Retinal pigment epithelial cell (primary cell): ENCODE measurements around the gene TRMO.
A peak's percentile ranks its signal among the peaks of the same experiment; 100 is the strongest.
"Not testable (repeated sequence)": the region's sequence is repeated elsewhere in the genome, so short reads cannot be mapped to it uniquely, and the experiment has no call there.

Experiments
- DNase-seq: peaks from one replicate; pipeline ENCODE4 v3.0.0-alpha.2; 2010; ENCODE audit warnings: low read depth
- H3K4me3 ChIP-seq: 2 replicates; pipeline ENCODE4 v1.5.1; 2011; ENCODE audit warnings: mild to moderate bottlenecking, low read length, control low read depth, moderate library complexity
- CTCF ChIP-seq: conservative IDR thresholded peaks from 2 replicates; pipeline ENCODE4 v1.5.1; 2011; ENCODE audit warnings: low read depth, low read length, control low read depth, inconsistent platforms

The TRMO gene

GRCh38 chr9:97954550-97954989, 32.3 kb upstream of the TRMO start:
- peak; percentile 74 for TF ChIP-seq CTCF
- no peak for DNase-seq

GRCh38 chr9:97950873-97951272, 28.6 kb upstream of the TRMO start:
- H3K4me3 ChIP-seq, DNase-seq: not testable (repeated sequence)

More at GRCh38 chr9:97954550-97954989, 32.3 kb upstream of the TRMO start:
- no peak overlapping the region for H3K4me3 ChIP-seq

- not testable (repeated sequence) for H3K4me3 ChIP-seq, DNase-seq
Measured at GRCh38 chr9:97947094-97947493, 24.8 kb upstream of the TRMO start.

- DNase-seq, H3K4me3 ChIP-seq: not testable (repeated sequence)
Measured at GRCh38 chr9:97945470-97945869, 23.2 kb upstream of the TRMO start.

- TF ChIP-seq CTCF: no peak
- no peak for DNase-seq
- H3K4me3 ChIP-seq: no peak overlapping the region
Measured at GRCh38 chr9:97944612-97945011, 22.3 kb upstream of the TRMO start.

- DNase-seq: no peak
- TF ChIP-seq CTCF: no peak
- no peak overlapping the region for H3K4me3 ChIP-seq
Measured at GRCh38 chr9:97943308-97943855, 21.1 kb upstream of the TRMO start.

- DNase-seq: no peak
- no peak overlapping the region for H3K4me3 ChIP-seq
- TF ChIP-seq CTCF: no peak
Measured at GRCh38 chr9:97941323-97941722, 19.0 kb upstream of the TRMO start.

GRCh38 chr9:97940741-97941140, 18.4 kb upstream of the TRMO start:
- no peak for DNase-seq
- no peak for TF ChIP-seq CTCF
- H3K4me3 ChIP-seq: no peak overlapping the region

GRCh38 chr9:97940233-97940632, 17.9 kb upstream of the TRMO start:
- DNase-seq: no peak
- no peak for TF ChIP-seq CTCF
- H3K4me3 ChIP-seq: no peak overlapping the region
